ENCODE measurements around the gene RIC8B.

The RIC8B gene

GRCh38 chr12:106760184-106760531 is 14.3 kb upstream of the RIC8B start:
- H3K4me3 ChIP-seq (ENCODE audit: low read depth in 1 of 2, low read length in 1 of 2) = no peak overlapping the region
- TF ChIP-seq CTCF (IDR thresholded peaks at IDR 0.05) = no peak
- no peaks in the 10 kb centered on the region for H3K27me3 ChIP-seq
- H3K27ac ChIP-seq = no peak overlapping the region
- no peaks in the 10 kb centered on the region for H3K4me1 ChIP-seq (ENCODE audit: control insufficient read depth in 1 of 2, insufficient read depth in 1 of 2, low read depth in 1 of 2, low read length in 1 of 2)
- no peaks in the 10 kb centered on the region for H3K36me3 ChIP-seq
- no peaks in the 10 kb centered on the region for H3K9me3 ChIP-seq

DNA sequence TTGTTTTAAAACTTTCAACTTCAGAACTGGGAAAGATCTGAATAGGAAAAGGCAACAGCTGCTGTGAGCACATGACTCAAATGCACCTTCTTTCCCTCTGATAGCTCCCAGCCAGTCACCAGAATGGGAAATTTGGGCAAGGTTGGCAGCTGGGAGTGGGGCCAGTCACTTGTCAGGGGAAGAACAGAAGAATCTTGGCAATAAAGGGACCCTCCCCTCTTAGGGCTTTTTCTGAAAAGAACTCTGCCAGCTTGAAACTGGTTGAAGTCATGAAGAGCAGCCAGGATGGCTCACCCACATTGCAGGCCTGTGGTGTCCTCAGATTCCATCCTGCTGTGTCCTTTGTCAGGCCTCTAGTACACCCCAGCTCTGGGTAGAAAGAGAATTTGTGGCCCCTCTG is 10.3 kb upstream of the RIC8B start:
- Histone ChIP-seq H3K27me3 (peaks cover 36% of the 10 kb centered on the region), H3K4me3 (ENCODE audit: low read depth in 1 of 2, low read length in 1 of 2) (no peak overlapping the region), H3K4me1 (ENCODE audit: control insufficient read depth in 1 of 2, insufficient read depth in 1 of 2, low read depth in 1 of 2, low read length in 1 of 2) (no peaks in the 10 kb centered on the region), H3K27ac (no peak overlapping the region), H3K36me3 (no peaks in the 10 kb centered on the region), H3K9me3 (no peaks in the 10 kb centered on the region)
- TF ChIP-seq CTCF (IDR thresholded peaks at IDR 0.05) = no peak

GRCh38 chr12:106764738-106765137 is 9.7 kb upstream of the RIC8B start:
- Histone ChIP-seq H3K9me3 (no peaks in the 10 kb centered on the region), H3K4me1 (ENCODE audit: control insufficient read depth in 1 of 2, insufficient read depth in 1 of 2, low read depth in 1 of 2, low read length in 1 of 2) (no peaks in the 10 kb centered on the region), H3K27me3 (peaks cover 42% of the 10 kb centered on the region), H3K4me3 (ENCODE audit: low read depth in 1 of 2, low read length in 1 of 2) (no peak overlapping the region), H3K27ac (no peak overlapping the region), H3K36me3 (no peaks in the 10 kb centered on the region)
- no peak for TF ChIP-seq CTCF (IDR thresholded peaks at IDR 0.05)

DNA sequence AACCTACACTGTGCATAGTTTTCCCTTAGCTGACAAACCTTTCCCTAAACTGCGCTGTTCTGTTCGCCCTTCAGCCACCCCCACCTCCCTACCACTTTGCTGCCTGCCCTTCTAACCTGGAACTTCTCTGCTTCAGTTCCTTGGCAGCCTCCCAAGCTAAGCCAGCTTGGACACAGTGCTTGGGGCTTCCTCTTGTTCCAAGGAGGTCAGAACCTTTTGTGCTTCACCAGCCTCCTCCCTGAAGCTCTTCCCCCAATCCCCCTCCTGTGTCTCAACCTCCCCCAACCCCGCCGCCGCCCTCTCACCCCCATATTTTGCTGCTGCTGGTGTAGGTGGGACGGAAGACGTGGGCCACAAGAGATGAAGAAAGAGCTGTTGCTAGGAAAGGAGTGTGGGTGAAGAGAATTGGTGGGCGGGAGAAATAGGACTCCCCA is 8.1 kb upstream of the RIC8B start:
- Histone ChIP-seq H3K27me3 (peaks cover 56% of the 10 kb centered on the region), H3K36me3 (no peaks in the 10 kb centered on the region), H3K4me3 (ENCODE audit: low read depth in 1 of 2, low read length in 1 of 2) (no peak overlapping the region), H3K9me3 (no peaks in the 10 kb centered on the region), H3K4me1 (ENCODE audit: control insufficient read depth in 1 of 2, insufficient read depth in 1 of 2, low read depth in 1 of 2, low read length in 1 of 2) (no peaks in the 10 kb centered on the region), H3K27ac (no peak overlapping the region)
- no peak for TF ChIP-seq CTCF (IDR thresholded peaks at IDR 0.05)

- H3K27me3 ChIP-seq = peaks cover 62% of the 10 kb centered on the region
- H3K9me3 ChIP-seq = no peaks in the 10 kb centered on the region
- no peak overlapping the region for H3K4me3 ChIP-seq (ENCODE audit: low read depth in 1 of 2, low read length in 1 of 2)
- no peak overlapping the region for H3K27ac ChIP-seq
- H3K36me3 ChIP-seq = no peaks in the 10 kb centered on the region
- no peak for TF ChIP-seq CTCF (IDR thresholded peaks at IDR 0.05)
- H3K4me1 ChIP-seq (ENCODE audit: control insufficient read depth in 1 of 2, insufficient read depth in 1 of 2, low read depth in 1 of 2, low read length in 1 of 2) = no peaks in the 10 kb centered on the region
These were observed 7.3 kb upstream of the RIC8B start for GRCh38 chr12:106767206-106767605.
